HAP-1 (cell line): ENCODE data around the gene P3R3URF.
"Not testable (repeated sequence)": the region's sequence is repeated elsewhere in the genome, so short reads cannot be mapped to it uniquely, and the experiment has no call there.

Experiments used
- DNase-seq, 2 experiments: peaks; one replicate each; pipeline ENCODE4 v3.0.0-alpha.2; 2016 to 2020; ENCODE audit warnings: low spot score in 2 of 2
- H3K27me3 ChIP-seq: fragments of 250-450 bp; sonication (Bioruptor Pico); 2 replicates; pipeline ENCODE4 v1.5.1; 2020; ENCODE audit warnings: low read depth, mild to moderate bottlenecking, moderate library complexity
- H3K36me3 ChIP-seq: fragments of 250-450 bp; sonication (Bioruptor Pico); replicated peaks from 2 replicates; pipeline ENCODE4 v1.5.1; 2020; ENCODE audit warnings: mild to moderate bottlenecking
- H3K4me1 ChIP-seq: fragments of 250-450 bp; sonication (Bioruptor Pico); 2 replicates; pipeline ENCODE4 v1.5.1; 2020; ENCODE audit warnings: mild to moderate bottlenecking
- H3K4me3 ChIP-seq: fragments of 250-450 bp; sonication (Bioruptor Pico); 2 replicates; pipeline ENCODE4 v1.5.1; 2020; ENCODE audit warnings: mild to moderate bottlenecking, moderate library complexity
- H3K9me3 ChIP-seq: fragments of 250-450 bp; sonication (Bioruptor Pico); 2 replicates; pipeline ENCODE4 v1.5.1; 2020; ENCODE audit warnings: mild to moderate bottlenecking, moderate library complexity
- in situ Hi-C: fragments of 300-500 bp; cut with MboI; formaldehyde crosslinking; loops from 3 replicates; pipeline ENCODE4 v1.14.3; 2020; ENCODE audit warnings: low sequenced_read_pairs, inconsistent platforms, mixed read lengths

The P3R3URF gene

GRCh38 chr1:46176211-46176865 lies at the start of gene P3R3URF:
TSS of gene P3R3URF (minus strand) at chr1:46176488. CDS start at chr1:46176471, 17 bp downstream.
- no peak within 1 kb of the TSS for H3K4me3 ChIP-seq
- in situ Hi-C loops = loop anchor here (5.0 kb wide), 1 partner anchor 139 kb away; no protein-coding TSS in a partner anchor

GRCh38 chr1:46224966-46225365 lies 48.7 kb upstream of the P3R3URF start:
- no peak overlapping the region for H3K4me3 ChIP-seq
- no peak for DNase-seq
- H3K9me3 ChIP-seq = no peaks in the 10 kb centered on the region
- in situ Hi-C loops = no loop called here
- no peaks in the 10 kb centered on the region for H3K36me3 ChIP-seq
- H3K27me3 ChIP-seq = no peaks in the 10 kb centered on the region
- peaks cover 11% of the 10 kb centered on the region for H3K4me1 ChIP-seq

More at GRCh38 chr1:46176211-46176865, at the start of gene P3R3URF:
- Histone ChIP-seq H3K9me3 (no peaks in the 10 kb centered on the region), H3K4me1 (no peaks in the 10 kb centered on the region), H3K36me3 (no peaks in the 10 kb centered on the region), H3K27me3 (no peaks in the 10 kb centered on the region; the same call in 1 of the 2 replicates)
- no peak for DNase-seq

DNA sequence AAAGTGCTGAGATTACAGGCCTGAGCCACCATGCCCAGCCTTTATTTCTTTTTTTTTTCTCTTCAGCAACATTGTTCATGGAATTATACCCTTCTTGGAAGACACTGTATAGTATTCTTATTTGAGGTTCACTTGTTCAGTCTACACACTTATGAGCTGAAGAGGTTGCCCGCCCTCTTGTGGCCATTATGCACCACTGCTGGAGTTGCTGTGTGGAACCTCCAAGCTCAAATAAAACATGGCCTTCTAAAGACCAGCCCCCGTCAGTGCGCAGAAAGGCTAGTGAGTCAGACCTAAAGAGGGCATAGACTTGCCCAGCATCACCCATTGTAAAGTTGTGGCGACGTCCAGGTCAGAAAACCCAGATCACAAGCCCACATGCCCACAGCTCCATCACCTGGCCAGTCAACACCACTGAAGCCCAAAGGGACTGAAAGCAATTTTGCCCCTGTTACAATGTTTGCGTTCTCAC lies 47.2 kb upstream of the P3R3URF start:
- Histone ChIP-seq H3K27me3 (no peaks in the 10 kb centered on the region), H3K4me3 (no peak overlapping the region), H3K4me1 (peaks cover 11% of the 10 kb centered on the region), H3K36me3 (no peaks in the 10 kb centered on the region), H3K9me3 (no peaks in the 10 kb centered on the region)
- in situ Hi-C loops = no loop called here
- peak; percentile 79 to 81 for DNase-seq

- H3K36me3 ChIP-seq, in situ Hi-C loops, H3K9me3 ChIP-seq, H3K27me3 ChIP-seq, DNase-seq, H3K4me3 ChIP-seq: not testable (repeated sequence)
- H3K4me1 ChIP-seq = peaks cover 11% of the 10 kb centered on the region
Measured at GRCh38 chr1:46223055-46223454, 46.8 kb upstream of the P3R3URF start.

DNA sequence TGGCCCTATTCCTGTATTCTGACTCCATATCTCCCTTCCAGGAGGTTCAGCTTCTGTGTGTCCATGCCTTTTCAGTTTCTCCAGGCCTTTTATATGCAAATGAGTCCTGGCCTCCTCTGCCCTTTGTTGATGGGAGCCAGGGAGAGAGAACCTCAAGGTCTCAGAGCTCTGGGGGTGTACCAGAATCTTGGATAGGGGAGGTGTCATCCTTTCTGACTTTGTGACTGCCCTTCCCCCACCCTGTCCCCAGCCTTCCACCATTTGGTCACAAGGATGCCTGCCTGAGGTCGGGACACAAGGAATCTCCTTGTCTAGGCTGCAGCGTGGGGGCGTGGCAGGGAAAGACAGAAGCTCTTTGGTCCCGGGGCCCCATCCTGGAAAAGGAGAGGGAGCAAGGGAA lies 45.5 kb upstream of the P3R3URF start:
- no peak overlapping the region for H3K4me3 ChIP-seq
- H3K27me3 ChIP-seq = no peaks in the 10 kb centered on the region
- in situ Hi-C loops = no loop called here
- no peaks in the 10 kb centered on the region for H3K36me3 ChIP-seq
- H3K4me1 ChIP-seq = peaks cover 11% of the 10 kb centered on the region
- DNase-seq = peak; percentile 59 to 62
- no peaks in the 10 kb centered on the region for H3K9me3 ChIP-seq

DNA sequence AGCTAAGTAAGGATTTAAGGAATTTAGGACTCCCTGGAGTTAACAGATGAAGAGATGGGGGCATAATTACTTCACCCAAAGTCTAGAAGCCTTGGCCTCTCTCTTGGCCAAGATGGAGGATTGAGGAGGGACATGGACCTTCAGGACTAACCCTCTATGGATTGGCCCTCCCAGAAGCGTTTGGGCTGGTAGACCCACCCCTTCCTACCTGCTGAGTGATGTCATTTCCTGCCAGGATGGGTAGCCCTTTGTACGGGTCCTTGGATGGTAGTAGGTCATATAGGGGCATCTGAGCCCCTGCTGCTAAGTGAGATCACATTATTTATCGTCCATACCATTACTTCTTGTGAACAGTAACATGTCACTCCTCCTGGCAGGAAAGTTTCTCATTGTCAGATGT lies 44.5 kb upstream of the P3R3URF start:
- H3K36me3 ChIP-seq = no peaks in the 10 kb centered on the region
- no peak overlapping the region for H3K4me3 ChIP-seq
- no peaks in the 10 kb centered on the region for H3K27me3 ChIP-seq
- no peaks in the 10 kb centered on the region for H3K9me3 ChIP-seq
- peaks cover 11% of the 10 kb centered on the region for H3K4me1 ChIP-seq
- in situ Hi-C loops = no loop called here
- DNase-seq = no peak

DNA sequence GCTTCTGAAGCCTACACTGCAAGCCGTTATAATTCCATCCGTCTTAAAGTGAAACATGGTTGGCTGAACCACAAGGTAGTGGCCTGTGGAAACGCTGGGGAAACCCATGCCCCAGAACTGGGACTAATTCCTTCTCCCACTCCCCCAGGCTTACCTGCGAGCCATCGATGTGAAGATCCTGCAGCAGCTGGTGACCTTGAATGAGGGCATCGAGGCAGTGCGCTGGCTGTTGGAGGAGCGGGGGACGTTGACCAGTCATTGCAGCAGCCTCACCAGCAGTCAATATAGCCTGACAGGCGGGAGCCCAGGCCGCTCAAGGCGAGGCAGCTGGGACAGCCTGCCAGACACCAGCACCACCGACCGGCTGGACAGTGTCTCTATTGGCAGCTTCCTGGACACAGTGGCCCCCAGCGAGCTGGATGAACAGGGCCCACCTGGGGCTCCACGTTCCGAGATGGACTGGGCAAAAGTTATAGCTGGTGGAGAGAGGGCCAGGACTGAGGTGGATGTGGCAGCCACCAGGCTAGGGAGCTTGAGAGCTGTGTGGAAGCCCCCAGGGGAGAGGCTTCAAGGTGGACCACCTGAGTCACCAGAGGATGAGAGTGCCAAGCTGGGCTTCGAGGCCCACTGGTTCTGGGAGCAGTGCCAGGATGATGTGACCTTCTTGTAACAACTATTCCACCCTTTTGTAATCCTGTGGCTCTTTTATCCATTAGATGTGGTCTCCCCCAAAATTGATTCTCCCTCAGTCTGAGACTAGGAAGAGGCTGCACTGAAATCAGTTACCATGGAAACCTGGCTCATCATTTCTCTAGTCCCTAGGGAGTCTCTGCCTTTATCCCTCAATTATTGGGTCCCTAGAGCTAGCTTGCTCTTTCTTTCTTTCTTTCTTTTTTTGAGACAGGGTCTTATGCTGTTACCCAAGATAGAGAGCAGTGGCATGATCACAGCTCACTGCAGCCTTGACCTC lies 43.5 kb upstream of the P3R3URF start:
- Histone ChIP-seq H3K4me1 (peaks cover 11% of the 10 kb centered on the region), H3K36me3 (no peaks in the 10 kb centered on the region), H3K9me3 (no peaks in the 10 kb centered on the region), H3K4me3 (no peak overlapping the region), H3K27me3 (no peaks in the 10 kb centered on the region)
- DNase-seq = no peak
- in situ Hi-C loops = no loop called here

GRCh38 chr1:46218443-46218842 lies 42.2 kb upstream of the P3R3URF start:
- in situ Hi-C loops = no loop called here
- Histone ChIP-seq H3K36me3 (no peaks in the 10 kb centered on the region), H3K4me1 (peaks cover 11% of the 10 kb centered on the region), H3K27me3 (no peaks in the 10 kb centered on the region), H3K4me3 (no peak overlapping the region), H3K9me3 (no peaks in the 10 kb centered on the region)
- DNase-seq = no peak

- Histone ChIP-seq H3K27me3 (no peaks in the 10 kb centered on the region), H3K4me1 (no peaks in the 10 kb centered on the region), H3K4me3 (no peak overlapping the region), H3K36me3 (no peaks in the 10 kb centered on the region), H3K9me3 (no peaks in the 10 kb centered on the region)
- no peak for DNase-seq
- in situ Hi-C loops = no loop called here
Measured at GRCh38 chr1:46215504-46215903, 39.2 kb upstream of the P3R3URF start.

- no peaks in the 10 kb centered on the region for H3K9me3 ChIP-seq
- in situ Hi-C loops = no loop called here
- peaks cover 5% of the 10 kb centered on the region for H3K4me1 ChIP-seq
- no peak for DNase-seq
- H3K27me3 ChIP-seq = no peaks in the 10 kb centered on the region
- no peak overlapping the region for H3K4me3 ChIP-seq
- peaks cover 7% of the 10 kb centered on the region for H3K36me3 ChIP-seq
Measured at GRCh38 chr1:46211051-46211450, 34.8 kb upstream of the P3R3URF start.

DNA sequence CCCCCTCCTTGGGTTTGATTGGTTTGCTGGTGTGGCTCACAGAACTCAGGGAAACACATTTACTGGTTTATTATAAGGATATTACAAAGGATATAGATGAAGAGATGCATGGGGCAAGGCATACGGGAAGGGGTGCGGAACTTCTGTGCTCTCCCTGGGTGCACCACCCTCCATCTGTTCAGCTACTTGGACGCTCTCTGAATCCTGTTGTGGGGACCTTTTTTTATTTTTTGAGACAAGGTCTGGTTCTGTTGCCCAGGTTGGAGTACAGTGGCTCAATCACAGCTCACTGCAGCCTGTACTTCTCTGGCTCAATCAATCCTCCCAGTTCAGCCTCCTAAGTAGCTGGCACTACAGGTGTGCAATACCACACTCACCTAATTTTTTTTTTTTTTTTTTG lies 34.3 kb upstream of the P3R3URF start:
- peaks cover 10% of the 10 kb centered on the region for H3K4me1 ChIP-seq
- H3K4me3 ChIP-seq = no peak overlapping the region
- in situ Hi-C loops = no loop called here
- no peaks in the 10 kb centered on the region for H3K27me3 ChIP-seq
- DNase-seq = no peak
- H3K36me3 ChIP-seq = peaks cover 8% of the 10 kb centered on the region
- no peaks in the 10 kb centered on the region for H3K9me3 ChIP-seq

DNA sequence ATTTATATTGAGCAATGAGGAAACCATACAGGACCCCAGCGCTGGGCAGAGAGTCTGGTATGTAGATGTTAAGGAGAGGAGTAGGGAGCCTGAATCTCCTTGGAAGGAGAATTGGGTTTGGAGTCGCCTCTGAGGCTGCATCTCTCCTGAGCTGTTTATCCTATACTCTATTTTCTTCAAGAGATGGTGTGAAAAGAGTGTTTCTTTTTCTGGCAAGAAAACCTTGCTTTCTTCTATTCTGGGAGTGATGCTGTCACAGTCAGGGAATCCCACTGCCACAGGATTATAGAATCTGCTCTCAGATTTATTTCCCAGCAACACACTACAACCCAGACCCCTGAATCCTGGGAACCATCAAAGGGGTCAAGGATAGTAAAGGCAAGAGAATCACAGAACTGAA lies 30.1 kb upstream of the P3R3URF start:
- DNase-seq = no peak
- in situ Hi-C loops = no loop called here
- Histone ChIP-seq H3K36me3 (peaks cover 8% of the 10 kb centered on the region), H3K27me3 (no peaks in the 10 kb centered on the region), H3K4me1 (peaks cover 26% of the 10 kb centered on the region), H3K4me3 (no peak overlapping the region), H3K9me3 (no peaks in the 10 kb centered on the region)

GRCh38 chr1:46205791-46206190 lies 29.5 kb upstream of the P3R3URF start:
- in situ Hi-C loops = no loop called here
- H3K9me3 ChIP-seq = no peaks in the 10 kb centered on the region
- peak; percentile 50 to 75 for DNase-seq
- H3K27me3 ChIP-seq = no peaks in the 10 kb centered on the region
- peaks cover 8% of the 10 kb centered on the region for H3K36me3 ChIP-seq
- peaks cover 26% of the 10 kb centered on the region for H3K4me1 ChIP-seq
- H3K4me3 ChIP-seq = no peak overlapping the region

DNA sequence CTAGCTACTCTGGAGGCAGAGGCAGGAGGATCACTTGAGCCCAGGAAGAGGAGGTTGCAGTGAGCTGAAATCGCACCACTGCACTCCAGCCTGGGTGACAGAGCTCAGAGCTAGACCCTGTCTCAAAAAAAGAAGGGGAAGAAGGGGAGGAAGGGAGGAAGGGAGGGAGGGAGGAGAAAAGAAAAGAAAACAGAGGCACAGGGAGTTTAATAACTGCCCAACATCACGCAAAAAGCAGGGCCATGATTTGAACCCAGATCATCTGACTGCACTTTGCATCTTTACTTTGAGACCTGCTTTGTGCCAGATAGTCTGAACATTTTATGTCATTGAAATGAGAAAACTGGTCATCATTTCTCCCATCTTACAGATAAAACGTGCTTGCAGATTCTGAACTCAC lies 28.9 kb upstream of the P3R3URF start:
- Histone ChIP-seq H3K27me3 (no peaks in the 10 kb centered on the region), H3K36me3 (peaks cover 8% of the 10 kb centered on the region), H3K9me3 (no peaks in the 10 kb centered on the region), H3K4me1 (peaks cover 26% of the 10 kb centered on the region), H3K4me3 (no peak overlapping the region)
- DNase-seq = no peak
- in situ Hi-C loops = no loop called here
